Kidney glomerular epithelial cell (primary cell): ENCODE data around the gene SUN5.

ENCODE experiments used
- DNase-seq: peaks from one replicate; lab custom pipeline; 2025; lab: John Stamatoyannopoulos, UW

Gene SUN5

DNA sequence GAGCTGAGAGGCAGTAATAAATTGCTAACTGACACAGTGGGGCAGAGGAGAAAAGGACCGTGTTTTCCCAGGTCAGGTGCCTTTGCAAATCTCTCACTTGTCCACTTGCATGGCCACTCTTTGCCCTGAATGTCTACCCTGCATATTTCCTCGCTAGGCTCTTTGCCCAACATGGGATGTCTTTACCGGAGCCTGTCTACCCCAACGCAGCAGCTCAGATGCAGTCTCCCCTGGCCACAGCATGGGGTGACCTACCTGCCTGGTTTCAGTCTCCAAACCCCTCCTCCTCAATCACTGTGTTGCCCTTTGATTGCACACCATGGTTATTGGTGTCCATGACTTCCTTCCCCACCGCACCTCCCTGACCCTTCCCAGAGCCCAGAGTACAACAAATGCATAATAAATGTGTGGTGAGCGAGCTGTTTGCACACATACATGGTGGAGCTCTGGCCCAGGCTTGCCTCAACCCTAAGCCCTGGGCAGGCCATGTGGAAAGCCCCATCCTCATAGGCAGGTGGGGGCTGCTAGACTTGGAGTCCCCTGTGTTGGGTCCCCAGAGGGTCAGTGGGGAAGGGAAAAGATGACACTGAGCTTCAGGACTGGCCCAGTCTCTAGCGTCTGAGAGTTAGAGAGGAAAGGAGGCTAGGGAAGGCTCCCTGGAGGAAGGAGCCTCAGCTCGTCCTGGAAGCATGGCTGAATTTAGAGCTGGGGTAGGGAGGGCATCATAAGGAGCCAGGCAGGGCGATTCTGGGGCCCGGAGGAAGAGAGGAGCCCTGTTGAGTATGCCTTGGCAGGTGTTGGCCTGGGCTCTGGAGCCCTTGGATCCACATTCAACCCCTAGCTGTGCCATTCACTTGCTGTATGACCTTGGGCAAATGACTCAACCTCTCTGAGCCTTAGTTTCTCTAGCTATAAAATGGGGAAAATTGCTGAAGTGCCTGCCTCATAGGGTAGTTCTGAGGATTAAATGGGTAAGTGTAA lies 22.8 kb upstream of the SUN5 start:
- no peak for DNase-seq

DNA sequence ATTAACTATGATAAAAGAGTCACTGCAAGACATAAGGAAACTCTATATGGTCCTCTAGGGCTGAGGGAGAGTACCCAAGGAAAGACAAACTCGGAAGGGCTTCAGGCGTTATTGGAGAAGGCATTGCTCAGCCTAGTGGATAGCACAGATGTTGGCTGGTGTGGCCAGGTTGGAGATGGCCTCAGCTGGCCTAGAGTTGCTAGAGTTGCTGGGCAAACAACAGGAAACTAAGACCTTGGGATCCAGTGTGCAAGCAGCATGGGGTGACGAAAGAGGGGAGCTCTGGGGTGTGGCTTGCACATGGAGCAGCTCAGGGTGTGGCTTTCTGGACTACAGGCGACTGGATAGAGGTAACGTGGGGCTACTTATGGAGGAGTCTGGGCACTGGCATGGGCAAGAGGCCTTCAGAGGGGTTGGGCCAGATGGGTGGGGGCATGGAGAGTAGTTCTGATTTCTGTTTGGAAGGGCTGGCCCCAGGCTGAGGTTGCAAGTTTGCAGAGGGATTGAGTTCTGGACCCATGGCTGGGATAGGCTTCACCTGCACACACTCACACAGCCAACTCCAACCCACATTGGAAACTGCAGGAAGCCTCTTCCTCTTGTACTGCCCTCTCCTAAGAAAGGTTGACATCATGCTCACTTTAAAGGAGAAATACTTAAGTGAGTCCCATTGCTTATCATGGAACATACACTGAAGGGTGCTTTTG lies 22.0 kb upstream of the SUN5 start:
- no peak for DNase-seq

DNA sequence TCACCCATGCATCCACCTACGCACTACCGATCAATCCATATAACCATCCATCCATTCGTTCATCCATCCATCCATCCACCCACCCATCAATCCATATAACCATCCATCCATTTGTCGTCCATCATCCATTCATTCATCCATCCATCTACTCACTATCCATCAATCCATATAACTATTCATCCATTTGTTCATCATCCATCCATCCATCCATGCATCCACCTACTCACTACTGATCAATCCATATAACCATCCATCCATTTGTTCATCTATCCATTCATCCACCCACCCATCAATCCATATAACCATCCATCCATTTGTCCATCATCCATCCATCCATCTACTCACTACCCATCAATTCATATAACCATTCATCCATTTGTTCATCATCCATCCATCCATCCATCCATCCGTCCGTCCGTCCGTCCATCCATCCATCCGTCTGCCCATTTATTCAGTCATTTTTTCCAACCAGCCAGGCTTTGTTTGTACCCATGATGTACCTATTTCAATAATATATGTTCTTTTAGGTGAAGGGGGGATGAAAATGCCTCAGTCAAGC lies 21.2 kb upstream of the SUN5 start:
- DNase-seq, result no peak

DNA sequence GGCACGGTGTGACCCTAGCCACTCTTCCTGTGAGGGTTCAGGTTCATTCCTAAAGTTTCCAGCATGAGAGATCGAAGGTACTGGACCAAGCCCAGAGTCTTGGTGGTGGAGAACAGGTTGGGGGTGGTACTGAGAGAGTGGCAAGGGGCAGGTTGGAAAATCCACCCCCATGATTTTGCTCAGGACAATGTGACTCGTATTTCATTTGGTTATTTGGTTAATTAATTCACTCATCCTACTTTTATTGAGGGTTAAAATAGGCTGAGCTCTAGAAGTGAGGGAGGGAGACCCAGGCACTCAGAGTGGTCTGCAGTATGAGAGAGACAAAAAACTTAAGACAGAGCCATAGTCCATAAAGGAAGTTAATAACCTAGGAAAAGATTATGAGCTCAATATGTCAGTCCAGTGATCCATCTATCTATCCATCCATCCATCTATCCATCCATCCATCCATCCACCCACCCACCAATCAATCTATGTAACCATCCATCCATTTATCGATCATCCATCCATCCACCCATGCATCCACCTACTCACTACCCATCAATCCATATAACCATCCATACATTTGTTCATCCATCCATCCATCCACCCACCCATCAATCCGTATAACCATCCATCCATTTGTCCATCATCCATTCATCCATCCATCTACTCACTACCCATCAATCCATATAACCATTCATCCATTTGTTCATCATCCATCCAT lies 20.5 kb upstream of the SUN5 start:
- DNase-seq, result no peak

DNA sequence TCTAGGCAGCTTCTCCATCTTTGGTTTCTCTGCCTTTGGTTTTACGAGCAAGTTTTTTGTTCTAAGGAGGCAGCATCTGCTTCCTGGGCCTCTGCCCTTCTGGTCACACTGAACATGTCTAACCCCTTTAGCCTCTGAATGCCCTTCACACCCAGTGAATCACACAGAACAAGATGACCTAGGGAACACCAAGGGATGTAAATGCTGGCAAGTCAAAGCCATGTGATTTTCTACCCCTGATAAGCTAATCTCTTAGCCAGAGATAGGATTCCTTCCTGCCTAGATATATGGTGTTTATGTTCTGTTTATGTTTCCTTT lies 20.0 kb upstream of the SUN5 start:
- no peak for DNase-seq

DNA sequence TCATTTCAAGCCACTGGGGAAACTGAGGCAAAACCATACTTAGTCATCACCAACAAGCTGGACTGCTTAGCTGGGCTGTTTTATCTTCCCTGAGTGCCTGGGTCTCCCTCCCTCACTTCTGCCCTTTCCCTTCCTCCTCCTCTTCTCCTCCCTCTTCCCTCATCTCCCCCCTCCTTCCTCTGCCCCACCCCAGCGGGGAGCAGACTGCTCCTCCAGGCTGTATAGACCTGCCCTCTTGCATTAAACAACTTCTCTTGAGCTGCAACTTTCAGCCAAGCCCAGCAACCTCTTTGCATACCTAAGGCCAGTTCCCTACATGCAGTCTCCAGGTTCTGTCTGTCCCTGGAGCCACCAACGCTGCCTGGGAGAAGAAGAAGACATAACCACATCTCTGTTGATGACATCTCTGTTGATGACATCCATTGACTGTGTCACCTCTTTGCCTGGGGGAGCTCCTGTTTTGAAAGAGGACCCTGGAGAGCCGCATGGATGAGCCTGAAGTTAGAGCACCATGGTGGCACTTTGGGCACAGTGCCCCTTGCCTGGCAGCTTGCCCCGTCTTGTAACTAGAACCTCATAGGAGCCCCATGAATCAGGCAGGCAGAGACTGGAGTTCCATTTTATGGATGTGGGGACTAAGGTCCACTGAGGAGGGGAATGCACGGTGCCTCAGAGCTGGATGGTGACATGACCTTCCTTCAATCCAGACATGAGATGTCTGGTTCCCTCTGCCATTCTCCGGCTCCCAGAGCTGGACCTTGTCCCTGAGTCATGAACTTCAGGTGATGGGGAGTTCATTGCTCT lies 19.4 kb upstream of the SUN5 start:
- no peak for DNase-seq

DNA sequence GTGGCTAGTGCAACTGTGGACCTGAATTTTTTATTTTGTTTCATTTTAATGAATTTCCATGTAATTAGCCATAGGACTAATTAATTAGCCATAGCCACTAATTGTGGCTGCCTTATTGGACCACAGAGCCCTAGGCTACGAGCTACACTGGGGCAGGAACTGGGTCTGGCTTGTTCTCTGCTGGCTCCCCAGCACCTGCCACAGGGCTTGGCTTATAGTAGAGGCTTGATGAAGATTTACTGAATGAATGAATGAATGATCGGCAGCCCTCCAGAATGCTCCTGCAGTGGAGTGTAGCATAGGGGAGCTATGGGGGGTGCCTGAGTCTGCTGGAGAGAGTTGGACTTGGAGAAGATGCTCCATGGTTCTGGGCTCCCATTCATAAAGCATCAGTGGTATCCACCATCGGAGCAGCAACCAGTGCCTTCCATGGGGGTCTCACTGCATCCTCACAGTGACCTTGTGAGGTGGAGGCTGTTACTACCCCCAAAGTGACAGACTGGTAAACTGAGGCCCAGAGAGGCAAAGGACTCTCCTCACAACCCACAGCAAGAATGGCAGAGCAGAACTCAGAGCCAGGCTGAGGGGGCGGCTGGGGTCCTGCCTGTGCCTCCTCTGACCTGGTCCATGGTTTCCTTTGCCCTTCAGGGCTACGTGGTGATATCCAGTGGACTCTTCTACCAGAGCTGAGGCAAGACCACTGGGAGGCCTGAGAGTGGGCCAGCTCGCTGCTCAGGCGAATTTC lies 18.6 kb upstream of the SUN5 start:
- no peak for DNase-seq

DNA sequence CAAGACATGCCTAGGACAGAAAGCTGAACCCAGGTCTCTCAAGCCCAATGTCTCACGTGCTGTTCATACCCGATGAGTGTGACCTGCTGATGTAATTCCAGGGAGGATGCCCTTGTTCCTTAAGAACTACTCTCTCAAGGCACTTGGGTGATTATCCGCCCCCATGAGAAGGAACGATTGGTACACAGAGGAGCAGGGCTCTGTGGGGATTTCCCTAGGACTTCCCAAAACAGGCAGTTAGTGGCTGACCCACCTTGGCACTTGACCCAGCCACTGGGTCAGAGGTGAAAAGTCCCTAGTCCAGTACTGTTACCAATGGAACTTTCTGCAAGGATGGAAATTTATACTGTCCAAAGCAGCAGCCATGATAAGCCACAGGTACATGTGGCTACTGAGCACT lies 18.1 kb upstream of the SUN5 start:
- no peak for DNase-seq

DNA sequence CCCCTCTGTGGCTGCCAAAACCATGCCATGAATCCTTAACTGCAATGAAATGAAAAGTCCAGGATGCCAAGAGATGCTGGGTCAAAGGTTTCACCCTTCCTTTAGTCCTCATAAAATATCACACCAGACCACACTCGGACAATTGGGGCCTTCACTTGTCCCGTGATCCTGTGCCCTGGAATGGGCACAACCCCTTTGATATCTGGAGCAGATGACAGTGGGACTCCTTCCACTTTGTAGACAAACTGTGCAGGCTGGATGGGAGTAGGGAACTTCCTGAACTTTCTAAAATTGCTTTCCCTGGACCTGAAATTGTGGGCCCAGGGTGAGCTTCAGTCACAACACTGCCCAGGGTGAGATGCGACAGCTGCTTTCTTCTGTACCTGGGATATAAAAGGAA lies 17.6 kb upstream of the SUN5 start:
- DNase-seq, result no peak

DNA sequence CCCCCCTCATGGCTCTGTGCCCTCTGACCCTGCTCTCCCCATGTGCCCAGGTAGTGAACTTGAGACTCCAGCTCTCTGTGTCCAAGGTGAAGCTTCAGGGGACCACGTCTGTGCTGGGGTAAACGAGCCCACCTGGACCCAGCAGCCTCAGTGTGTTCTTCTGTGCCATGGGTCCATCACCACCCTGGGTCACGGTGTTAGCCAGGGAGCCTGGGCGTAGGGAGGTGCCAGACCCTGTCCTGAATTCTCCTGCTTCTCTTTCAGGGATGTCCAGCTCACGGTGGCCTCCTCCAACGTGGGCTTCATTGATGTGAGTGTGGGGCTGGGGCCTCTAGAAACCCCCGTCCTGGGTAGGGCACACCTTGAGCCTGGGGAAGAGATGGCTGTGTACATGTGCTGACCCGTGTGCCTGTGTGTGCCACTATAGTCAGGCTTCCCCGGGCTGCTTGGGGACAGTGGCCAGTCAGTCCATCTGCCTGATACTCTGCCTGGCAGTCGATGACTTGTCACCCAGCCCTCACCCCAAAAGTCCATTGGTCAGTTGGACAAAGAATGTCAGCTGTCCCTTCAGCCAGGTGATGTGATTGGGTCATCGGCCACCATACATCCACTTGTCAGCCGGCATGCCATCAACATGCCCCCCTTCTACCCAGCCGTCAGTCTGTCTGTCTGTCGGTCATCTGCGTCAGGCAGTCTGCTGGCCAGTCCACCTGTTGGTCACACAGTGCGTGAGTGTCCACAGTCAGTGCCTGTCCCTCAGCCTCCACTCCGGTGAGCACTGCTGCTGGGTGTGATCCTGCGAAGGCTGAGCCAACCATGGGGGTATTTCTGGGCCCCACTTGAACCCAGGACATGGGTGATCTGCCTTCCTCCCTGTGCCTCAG lies 16.3 kb upstream of the SUN5 start:
- DNase-seq, result no peak

DNA sequence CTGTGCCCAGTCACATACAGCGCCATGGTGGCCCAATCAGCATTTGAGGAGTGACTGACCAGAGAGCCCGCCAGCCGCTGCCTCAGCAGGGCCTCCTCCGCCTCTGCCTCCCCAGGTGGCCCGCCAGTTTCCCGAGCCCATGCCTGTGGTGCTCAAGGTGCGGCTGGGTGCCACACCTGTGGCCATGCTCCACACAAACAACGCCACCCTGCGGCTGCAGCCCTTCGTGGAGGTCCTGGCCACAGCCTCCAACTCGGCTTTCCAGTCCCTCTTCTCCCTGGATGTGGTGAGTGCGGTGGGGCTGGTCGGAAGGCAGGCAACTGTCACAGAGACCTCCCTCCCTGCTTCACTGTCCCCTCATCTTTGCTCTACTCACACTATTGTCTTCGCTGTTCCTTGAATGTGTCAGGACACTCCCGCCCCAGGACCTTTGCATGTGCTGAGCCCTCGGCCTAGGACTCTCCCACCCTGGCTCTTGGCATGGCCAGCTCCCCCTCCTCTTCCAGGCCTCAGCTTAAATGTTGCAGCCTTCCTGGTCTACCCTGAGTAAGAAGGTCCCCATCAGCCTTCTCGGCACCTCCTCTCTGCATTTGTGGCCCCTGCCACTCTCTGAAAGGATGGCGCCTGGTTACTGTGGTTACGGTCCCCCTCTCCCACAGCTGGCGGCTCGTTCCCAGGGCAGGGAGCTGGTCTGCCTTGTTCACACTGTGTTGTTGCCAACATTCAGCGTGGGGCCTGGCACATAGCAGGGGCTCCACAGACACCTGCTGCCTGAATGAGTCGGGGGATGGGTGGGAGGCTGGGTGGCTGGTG lies 15.4 kb upstream of the SUN5 start:
- DNase-seq, result no peak

DNA sequence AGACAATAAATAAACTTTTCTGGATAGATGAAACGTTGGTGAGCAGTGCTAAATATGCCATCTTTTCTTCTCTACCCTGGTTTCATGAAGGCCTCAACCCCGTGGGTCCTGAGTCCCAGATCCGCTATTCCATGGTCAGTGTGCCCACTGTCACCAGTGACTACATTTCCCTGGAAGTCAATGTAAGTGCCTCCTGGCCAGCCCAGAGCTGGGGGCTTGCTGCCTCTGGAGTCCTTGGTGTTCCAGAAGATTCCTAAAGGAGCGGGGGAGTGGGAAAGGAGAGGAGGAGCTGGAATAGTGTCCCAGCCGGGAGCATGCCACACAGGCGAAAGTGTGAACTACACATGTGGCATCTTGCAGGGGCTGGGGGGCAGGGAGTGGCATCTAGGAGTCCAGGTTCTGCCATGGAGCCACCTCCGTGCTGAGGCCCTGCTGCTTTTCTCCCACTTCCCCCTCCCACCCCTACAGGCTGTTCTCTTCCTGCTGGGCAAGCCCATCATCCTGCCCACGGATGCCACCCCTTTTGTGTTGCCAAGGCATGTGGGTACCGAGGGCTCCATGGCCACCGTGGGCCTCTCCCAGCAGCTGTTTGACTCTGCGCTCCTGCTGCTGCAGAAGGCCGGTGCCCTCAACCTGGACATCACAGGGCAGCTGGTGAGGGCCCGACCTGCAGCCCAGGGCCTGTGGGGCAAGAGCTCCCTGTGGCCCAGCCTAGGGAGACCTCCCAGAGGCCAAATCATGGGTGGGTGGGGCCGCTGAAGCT lies 14.1 kb upstream of the SUN5 start:
- DNase-seq, result no peak

DNA sequence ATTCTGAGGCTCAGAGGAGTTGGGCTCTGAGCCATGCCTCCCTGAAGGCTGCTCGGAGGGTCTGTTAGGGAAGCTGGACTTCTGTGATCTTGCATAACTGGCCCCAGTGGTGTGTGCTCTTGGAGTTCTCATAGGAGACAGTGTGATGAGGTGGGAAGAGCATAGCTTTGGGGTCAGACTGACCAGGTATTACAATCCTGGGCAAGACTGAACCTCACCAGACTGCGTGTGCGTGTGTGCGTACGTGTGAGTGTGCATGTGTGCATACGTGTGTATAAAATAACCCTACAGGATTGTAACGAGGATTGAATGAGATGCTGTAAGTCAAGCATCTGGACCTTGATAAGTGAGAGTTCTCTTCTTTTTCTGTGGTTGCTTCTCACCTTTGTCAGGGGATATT lies 13.3 kb upstream of the SUN5 start:
- DNase-seq, result no peak

DNA sequence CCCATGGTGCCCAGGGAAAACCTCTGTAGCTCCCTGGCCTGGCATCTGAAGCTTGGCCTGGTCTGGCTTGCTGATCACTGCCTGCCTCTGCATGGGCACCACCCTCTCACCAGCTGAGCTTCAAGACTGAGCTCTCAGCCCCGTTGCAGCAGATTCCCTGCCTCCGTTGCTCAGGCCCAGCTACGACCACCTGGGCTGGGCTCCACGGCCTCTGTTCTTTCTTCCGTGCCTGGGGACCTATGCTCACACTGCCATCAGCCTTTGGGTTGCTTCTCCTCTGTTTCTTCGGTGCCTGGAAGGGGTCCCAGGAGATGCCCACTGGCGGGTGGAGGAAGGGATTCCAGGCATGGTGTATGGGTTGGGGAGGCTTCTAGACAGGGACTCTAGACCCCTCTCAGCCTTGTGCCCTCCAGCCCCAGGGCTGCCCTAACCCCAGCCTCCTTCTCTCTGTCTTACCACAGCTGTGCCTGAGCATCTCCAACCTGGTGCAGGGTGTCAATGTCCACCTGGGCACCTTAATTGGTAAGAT lies 12.4 kb upstream of the SUN5 start:
- DNase-seq, result no peak

DNA sequence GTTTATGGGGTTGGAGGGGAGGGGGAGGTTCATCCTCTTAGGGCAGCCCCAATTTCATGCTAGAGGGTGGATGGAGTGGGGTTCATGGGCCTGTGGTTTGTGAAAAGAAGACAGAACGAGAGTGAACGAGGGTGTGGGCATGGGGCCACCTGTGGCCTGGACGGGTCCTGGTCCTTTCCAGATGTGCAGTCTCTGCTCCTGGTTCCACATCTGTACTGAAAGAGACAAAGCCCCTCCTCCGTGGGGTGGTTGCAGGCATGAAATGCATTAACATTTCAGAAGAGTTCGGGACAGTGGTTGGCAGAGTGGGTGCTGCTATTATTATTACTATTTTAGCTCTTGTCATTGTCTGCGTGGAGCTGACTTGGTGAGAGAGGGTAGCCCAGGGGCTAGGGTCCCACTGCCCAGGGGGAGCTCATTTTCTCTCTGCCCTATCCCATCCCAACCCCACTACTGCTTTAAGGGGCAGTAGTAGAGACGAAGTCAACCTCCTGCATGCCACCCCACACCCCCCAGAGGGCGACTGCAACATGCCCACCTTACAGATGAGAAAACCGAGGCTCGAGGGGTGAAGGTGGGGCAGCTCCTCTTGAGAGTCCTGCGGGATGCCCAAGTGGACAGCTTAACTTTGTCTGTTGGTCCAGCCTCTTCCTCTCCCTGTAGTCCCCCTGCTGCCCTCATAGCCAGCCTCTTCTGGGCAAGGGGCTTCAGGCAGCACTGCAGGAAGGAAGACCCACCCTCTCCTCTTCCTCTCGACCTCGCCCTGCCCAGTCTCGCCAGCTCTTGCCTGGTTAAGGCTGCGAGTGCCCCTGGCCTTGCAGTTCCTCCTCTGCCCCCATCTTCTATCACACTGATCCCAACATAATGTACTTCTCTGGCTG lies 11.7 kb upstream of the SUN5 start:
- no peak for DNase-seq

DNA sequence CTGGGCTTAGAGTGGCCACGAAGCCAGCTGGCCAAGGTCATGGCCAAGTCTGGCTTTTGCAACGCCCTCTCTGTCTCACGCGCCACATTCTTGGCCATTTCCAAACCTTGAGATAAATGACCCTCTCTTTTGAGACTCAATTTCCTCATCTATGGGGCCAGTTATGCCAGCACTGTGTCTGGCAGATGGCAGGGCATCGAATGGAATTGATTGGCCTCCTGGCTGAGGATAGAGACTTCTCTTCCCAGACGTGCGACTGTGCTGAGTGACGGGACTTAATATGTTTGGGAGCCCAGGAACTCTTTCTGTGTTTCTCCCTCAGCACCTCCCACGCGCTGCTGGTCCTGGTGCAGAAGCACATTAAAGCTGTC lies 10.9 kb upstream of the SUN5 start:
- DNase-seq, result no peak
